B cell (primary cell): ENCODE measurements around the gene AIRE.
"Not testable (repeated sequence)": the region's sequence is repeated elsewhere in the genome, so short reads cannot be mapped to it uniquely, and the experiment has no call there.

Source experiments
- CTCF ChIP-seq: fragments of 200-600 bp; IDR thresholded peaks from one replicate; pipeline ENCODE4 v1.8.0; 2022; ENCODE audit warnings: antibody characterized with exemption, mild to moderate bottlenecking
- EZH2 ChIP-seq: IDR thresholded peaks from 2 replicates; pipeline ENCODE4 v1.6.1; 2012; ENCODE audit warnings: borderline replicate concordance, low read depth, mild to moderate bottlenecking, moderate library complexity, low read length; ENCODE audit not compliant: insufficient read depth, poor library complexity, severe bottlenecking

- TF ChIP-seq CTCF, EZH2: not testable (repeated sequence)
These were observed 44.4 kb upstream of the AIRE start for GRCh38 chr21:44241281-44241680.
